ENCODE measurements around the gene GPR146.
A peak's percentile ranks its signal among the peaks of the same experiment; 100 is the strongest.
"Not testable (repeated sequence)": the region's sequence is repeated elsewhere in the genome, so short reads cannot be mapped to it uniquely, and the experiment has no call there.

Gene GPR146

DNA sequence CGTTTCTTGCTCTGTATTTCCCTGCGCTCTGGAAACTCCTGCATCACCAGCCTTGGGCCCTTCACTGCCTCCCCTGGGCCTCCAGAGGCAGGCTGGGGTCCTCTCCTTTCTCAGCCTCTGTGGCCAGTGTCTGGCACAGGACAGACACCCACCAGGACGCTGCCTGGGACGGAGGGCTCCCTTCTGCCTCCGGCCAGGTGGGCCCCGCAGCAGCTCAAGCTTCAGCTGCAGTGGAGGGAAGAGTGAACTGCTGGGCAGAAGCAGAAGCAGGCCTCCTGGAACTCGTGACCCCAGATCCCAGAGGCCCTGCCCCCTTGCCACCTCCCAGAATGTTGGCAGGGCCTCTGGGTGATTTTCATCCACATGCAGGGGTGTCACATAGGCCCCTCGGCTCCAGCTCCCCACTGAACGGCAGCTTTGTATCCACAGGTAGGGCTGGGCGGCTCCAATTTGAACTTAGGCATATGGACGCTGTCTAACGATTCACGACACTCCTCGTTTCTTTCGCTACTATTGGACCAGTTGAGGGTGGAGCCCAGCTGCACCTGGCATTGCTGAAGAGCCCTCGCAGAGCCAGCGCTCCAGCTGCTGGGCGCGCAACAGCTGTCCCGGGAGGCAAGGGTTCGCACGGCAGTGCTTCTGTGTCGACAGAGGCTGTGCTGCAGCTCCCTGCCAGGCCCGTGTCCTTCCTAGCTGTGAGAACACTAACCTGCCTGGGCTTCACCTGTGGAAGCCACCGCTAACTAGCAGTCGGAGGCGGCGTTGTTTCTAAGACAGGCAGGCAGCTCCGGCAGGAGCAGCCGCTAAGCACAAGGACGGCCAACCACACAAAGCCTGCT is 18.4 kb upstream of the GPR146 start:
- no peak for DNase-seq (ENCODE audit: low read depth in 2 of 2)

DNA sequence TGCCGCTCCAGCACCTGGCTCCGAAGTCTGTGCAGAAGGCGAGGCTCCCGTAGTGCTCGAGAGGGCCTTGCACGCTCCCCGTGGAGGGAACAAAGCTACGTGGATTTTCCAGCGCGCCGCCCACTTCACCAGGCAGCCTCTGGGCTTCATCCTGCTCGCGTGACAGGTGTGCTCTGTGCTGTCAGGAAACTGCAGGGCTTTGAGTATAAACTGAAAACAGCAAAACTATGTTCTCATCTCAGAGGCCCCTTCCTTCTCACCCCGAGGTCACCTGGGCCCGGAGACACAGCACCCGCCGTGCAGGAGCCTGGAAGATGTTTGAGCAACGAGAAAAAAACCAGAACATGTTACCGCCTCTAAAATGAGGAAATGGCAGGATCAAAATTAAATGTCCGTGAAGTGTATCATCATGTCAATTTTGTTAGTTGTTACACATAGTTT is 17.6 kb upstream of the GPR146 start:
- DNase-seq (ENCODE audit: low read depth in 2 of 2): no peak

DNA sequence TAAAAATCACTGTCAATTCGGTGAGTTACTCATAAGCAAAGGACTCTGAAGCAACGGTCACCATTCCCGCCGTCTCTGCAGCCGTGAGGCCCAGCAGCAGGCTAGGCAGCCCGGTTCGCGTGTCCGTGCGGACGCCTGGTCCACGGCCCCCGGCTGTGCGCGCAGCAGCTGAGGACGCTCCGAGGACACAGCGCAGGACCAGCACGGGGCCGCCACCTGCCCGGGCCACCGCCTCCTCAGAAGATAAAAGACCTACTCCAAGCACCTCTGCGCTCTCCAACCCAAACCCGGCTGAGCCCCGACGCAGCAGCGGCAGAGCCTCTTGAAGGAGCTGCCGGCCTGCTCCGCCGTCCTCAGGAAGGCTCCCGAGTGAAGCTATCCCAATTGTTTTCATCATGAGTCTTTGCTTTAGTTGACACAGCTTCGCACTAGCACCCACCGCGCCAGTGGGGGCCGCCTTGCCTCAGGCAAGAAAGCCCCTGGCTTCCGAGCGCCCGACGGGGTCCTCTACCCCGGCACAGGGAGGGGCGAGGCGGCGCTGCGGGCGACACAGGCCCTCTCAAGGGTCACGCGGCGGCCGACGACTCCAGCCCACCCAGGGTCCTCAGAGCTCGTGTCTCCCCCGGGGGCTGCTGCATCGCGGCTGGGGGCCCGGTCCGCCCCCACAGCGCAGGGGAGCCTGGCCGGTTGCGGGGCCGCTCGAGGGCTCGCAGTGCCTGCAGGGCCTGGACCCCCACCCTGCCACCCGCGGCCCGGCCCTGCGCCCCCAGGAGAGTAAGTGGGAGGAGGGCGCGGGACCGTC is 16.9 kb upstream of the GPR146 start:
- no peak for DNase-seq (ENCODE audit: low read depth in 2 of 2)

DNA sequence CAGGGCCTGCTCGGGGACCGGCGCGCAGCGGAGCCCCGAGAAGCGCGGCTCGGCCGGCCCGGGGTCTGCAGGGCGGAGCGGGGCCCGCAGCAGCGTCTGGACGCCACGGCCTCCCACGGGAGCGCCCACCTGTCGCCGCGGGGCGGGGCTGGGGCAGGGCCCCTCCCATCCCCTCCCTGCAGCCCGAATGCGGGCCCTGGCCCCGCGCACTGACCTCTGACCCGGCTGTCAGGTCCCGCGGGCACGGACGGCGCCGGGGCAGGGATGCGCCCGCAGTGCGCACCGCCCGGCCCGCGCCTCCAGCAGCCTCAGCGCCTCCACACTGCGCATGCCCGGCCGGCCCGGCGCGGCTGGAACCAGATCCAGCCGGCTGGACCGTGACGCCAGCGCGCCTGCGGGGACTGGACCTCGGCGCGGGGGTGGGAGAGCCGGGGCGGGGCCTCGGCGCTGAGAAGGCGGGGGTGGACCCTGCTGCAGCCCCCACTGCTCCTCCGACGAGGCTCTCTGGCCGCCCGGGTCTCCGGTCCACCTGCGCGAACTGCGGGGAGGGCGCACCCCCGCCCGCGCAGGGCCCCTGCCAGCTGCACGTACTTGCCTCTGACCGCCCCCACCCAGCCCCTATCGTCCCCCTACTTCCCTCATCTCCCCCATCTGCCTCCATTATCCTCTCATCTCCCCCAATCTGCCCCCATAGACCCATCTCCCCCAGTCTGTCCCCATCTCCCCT is 16.1 kb upstream of the GPR146 start:
- DNase-seq (ENCODE audit: low read depth in 2 of 2): peak; percentile 55 to 56

DNA sequence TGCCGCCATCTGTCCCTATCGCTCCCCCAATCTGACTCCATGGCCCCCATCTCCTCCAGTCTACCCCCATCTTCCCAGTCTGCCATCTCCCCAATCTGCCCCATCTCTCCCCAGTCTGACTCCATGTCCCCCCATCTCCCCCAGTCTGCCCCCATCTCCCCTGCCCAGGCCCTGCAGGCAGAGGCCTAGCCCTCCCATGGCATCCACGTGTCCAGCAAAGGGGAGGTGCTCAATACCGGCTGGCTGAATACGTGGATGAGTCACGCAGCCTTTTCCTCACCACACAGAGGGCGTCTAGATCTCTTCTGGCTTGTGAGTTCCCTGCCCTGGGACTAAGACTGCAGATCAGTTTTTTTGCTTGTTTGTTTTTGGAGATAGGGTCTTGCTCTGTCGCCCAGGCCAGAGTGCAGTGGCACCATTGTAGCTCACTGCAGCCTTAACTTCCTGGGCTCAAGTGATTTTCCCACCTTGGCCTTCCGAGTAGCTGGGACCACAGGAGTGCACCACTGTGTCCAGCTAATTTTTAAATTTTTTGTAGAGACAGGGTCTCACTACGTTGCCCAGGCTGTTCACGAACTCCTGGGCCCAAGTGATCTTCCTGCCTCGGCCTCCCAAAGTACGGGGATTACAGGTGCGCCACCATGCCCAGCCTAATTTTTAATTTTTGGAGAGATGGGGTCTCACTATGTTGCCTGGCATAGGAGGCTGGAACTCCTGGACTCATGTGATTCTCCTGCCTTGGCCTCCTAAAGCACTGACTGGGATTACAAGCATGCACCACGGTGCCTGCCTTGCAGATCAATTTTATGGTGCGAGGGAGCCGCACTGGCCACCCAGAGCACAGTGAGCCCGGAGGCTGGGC is 15.3 kb upstream of the GPR146 start:
- DNase-seq (ENCODE audit: low read depth in 2 of 2): peak; percentile 36 to 48

DNA sequence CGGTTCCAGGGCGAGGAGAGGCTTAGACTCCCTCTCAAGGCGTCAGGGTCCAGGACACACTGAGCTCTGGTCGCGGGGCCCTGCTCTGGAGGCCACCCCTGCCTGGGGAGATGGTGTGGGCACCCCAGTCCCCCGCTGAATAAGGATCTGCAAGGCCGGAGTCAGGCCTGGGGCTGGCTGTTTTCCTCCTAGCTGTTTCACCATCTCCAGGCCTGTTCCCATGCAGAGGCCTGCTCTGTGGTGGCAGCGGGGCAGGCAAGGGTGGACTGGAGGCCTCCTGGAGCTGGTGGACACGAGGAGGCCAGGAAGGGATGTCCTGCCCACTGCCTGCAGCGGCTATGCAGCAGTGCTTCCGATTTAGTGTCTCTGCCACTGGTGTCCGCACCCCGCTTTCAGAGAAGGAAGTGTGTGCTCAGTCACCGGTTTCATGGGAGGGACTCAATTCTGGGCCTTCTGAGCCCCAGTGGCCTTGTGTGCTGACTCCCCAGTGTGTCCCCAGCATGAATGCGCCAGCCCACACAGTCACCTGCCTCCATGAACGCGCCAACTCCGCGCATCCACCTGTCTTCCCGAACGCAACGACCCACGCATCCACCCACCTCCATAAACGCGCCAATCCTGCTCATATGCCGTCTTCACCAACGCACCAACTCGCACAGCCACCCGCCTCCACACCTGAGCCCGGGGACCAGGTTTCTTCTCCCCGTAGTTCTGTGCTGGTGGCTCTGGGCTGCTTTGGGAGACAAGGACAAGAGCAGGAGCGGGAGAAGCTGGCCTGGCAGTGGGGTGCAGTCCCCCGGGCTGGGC is 14.5 kb upstream of the GPR146 start:
- DNase-seq (ENCODE audit: low read depth in 2 of 2): no peak

DNA sequence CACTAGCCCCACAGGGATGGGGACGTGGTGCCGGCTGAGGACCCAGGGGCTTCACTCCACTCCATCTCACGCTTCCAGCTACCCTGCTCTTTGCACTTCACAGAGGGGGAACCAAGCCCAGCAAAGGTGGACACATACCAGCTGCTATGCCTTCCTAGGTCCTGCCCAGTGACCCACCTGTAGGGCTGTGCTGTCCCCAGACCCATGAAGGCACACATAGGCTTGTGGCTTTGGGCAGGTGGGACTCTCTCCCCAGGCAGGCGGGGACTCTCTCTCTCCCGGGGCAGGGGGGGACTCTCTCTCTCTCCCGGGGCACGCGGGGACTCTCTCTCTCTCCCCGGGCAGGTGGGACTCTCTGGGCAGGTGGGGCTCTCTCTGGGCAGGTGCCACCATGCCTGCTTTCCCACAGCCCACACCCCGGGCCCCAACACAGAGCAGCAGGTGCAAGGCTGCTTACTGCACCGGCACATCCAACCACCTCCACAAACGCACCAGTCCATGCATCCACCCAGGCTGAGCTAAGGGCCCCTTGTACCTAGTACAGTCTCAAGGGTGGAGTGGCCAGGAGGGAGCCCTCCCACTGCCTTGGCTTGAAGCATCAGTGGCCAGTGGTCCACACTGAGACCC is 13.8 kb upstream of the GPR146 start:
- DNase-seq (ENCODE audit: low read depth in 2 of 2): no peak

DNA sequence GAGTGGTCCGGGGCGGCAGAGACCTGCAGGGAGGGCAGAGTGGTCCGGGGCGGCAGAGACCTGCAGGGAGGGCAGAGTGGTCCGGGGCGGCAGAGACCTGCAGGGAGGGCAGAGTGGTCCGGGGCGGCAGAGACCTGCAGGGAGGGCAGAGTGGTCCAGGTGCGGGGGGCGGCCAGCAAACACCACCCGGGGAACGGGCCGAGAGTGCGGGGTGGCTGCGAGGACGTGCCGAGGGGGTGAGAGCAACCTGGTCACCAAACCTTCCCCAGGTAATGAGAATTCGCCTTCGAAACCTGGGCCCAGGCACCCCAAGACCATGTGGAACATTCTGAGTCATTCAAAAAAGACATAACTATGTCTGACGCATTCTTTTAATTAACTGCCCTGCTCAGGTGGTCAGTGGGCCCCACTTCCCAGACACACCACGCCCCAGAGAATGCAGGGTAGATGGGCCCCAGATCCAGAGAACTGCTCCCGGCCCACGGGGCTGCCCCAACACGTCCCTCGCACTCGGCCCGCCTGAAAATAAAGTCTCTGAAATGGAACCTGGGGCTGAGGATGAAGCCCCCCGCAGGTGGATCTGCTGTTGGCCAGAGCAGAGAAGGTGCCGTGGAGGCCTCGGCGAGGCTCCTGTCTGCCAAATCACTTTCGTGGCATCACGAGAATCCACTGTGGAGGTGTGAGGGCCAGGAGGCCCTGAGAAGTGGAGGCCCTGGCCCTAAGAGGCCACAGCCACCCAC is 12.5 kb upstream of the GPR146 start:
- no peak for DNase-seq (ENCODE audit: low read depth in 2 of 2)

DNA sequence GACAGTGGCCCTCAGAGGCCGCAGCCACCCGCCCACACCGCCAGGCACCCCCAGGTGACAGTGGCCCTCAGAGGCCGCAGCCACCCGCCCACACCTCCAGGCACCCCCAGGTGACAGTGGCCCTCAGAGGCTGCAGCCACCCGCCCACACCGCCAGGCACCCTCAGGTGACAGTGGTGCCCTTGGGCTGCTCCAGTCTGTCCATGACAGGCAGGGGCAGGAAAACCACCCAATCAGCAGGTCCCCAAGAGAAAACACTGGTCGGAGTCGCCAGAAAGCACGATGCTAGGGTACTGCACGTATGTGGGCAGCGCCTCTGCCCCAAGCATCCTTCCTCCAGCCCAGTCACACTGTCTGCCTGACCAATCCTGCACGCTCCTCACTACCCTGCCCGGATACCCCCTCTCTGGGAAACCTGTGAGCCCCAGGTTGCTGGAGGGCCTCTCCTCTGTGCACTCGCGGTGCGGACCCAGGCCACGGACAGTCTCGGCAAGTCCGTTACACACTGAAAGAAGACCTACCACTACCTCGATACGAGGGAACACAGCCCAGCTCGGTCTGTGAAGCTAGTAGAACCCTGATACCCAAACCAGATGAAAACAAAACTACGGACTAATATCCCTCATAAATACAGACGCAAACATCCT is 11.7 kb upstream of the GPR146 start:
- no peak for DNase-seq (ENCODE audit: low read depth in 2 of 2)

DNA sequence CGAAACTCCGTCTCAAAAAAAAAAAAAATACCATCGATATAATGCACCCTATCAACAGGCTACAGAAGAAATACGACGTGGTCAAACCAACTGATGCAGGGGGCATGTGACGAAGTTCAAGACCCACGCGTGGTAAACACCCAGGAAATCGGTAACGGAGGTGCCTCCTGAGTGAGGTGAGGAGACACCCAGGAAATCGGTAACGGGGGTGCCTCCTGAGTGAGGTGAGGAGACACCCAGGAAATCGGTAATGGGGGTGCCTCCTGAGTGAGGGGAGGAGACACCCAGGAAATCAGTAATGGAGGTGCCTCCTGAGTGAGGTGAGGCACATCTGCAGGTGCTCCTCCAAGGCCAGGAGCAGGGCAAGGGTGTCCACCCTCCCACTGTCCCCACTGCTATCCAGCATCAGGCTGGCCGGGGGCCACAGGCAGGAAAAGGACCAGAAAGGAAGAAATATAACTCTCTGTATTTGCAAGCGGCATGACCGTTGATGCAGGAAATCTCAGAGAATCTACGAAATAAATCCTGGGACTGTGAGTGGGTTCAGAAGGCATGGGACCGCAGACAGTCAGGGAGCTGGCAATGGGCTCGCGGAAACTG is 10.7 kb upstream of the GPR146 start:
- DNase-seq (ENCODE audit: low read depth in 2 of 2): no peak

DNA sequence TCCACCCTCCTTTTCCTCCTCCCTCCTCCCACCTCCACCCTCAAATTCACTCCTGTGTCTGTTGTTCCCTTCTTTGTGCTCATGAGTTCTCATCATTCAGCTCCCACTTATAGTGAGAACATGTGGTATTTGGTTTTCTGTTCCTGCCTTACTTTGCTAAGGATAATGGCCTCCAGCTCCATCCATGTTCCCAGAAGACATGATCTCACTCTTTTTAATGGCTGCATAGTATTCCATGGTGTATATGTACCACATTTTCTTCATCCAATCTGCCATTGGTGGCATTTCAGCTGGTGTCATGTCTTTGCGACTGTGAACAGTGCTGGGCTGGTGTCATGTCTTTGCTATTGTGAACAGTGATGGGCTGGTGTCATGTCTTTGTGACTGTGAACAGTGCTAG is 9.6 kb upstream of the GPR146 start:
- DNase-seq (ENCODE audit: low read depth in 2 of 2): not testable (repeated sequence)

DNA sequence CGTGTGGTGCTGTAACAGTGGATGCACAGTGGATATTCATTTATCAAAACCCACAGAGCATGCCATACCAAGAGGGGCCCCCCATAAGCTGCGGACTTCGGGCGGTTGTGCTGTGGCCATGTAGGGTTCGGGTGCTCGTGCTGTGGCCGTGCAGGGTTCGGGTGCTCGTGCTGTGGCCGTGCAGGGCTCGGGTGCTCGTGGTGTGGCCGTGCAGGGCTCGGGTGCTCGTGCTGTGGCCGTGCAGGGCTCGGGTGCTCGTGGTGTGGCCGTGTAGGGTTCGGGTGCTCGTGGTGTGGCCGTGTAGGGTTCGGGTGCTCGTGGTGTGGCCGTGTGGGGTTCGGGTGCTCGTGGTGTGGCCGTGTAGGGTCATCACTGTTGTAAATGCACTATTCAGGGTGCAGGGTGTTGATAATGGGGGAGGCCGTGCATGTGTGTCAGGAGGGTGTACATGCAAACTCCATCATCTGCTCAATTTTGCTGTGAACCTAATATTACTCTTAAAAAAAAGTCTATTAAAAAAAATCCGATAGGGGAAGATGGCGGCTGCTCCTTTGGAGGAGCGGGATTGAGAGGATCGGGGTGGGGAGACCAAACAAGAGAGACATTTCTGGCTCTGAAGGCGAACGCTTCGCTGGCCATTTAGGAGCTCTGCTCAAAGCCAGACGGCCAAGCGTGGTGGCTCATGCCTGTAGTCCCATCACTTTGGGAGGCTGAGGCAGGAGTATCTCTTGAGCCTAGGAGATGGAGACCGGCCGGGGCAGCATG is 8.0 kb upstream of the GPR146 start:
- not testable (repeated sequence) for DNase-seq (ENCODE audit: low read depth in 2 of 2)

DNA sequence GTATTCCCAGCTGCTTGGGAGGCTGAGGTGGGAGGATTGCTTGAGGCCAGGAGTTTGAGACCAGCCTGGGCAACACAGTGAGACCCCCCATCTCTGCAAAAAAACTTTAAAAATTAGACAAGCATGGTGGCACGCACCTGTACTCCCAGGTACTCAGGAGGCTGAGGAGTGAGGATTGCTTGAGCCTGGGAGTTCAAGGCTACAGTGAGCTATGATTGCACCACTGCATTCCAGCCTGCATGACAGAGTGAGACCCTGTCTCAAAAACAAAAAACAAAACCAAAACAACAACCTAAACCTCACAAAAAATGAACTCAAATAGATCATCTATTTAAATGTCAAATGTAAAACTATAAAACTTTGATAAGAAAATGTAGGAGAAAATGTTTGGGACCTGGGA is 4.1 kb upstream of the GPR146 start:
- not testable (repeated sequence) for DNase-seq (ENCODE audit: low read depth in 2 of 2)

DNA sequence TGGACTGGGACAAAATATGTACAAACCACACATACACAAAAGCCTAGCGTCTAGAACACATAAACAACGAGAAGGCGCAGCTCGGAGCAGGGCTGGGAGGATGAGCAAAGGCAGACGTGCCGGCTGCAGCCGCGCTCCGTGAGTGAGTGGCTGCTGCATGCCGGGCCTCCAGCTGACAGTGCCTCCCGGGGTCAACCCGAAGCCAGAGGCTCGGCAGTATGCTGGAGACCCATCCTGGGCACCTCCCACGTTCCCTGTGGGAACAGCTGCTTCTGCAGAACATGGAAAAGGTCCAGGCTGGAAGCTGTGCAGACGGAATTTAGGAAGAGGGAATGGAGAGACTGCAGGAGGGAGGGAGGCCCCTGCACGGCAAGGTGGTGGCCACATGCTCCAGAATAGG is 3.6 kb upstream of the GPR146 start:
- DNase-seq (ENCODE audit: low read depth in 2 of 2): no peak

DNA sequence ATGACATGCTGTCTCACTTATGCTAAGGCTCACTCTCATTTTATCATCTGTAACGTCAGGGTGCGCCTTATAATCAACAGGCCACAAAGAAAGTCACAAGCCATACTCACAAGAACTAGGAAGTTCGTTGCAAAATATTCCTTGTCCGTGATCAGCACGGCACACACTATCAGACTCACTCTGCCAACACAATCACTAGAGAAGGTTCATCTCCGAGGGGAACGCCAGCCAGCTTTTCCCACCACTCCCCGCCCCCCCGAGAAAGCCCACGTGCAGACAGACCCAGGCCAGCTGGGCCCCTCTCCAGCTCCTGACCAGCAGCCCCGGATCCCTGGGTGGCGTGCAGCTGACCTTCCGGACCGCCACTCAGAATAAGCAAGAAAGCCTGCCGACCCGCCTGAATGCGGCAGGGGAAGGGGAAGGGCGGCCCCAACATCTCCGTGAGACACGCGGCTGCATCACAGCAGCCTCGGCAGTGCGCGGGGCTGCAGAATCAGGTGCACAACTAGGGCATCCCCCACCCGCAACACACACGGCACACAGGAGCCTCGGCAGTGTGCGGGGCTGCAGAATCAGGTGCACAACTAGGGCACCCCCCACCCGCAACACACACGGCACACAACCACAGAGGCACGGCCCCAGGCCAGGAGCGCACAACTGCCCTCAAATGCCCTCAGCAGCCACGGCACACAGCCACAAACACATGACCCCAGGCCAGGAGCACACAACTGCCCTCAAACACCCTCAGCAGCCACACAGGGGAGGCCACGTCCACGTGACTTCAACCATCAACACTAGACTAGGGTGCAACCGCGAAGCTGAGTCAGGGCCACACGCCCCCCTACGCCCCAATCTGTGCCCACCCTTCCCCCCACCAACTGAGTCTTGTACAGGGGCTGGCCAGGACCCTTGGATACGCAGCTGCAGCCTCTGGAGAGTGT is 2.5 kb upstream of the GPR146 start:
- peak in 1 of 2 donors; percentile 10 for DNase-seq (ENCODE audit: low read depth in 2 of 2)

DNA sequence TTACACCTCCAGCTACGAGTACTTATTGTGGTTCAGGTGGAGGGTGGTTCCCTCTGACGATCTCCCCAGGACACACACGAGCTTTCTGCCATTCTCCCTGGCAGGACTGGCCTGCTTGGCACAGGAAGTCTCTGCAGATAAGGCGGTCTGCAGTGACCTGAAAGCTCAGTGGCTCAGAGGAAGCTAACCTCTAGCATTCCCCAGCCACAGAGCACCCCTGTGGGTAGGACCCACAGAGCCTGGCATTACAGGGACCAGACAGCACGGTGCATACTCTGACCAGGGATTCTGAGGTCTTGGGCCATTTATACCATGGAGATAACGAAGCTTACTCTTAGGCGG is 1.9 kb upstream of the GPR146 start:
- DNase-seq (ENCODE audit: low read depth in 2 of 2): no peak

All from activated CD8-positive, alpha-beta memory T cell treated with anti-CD3 and anti-CD28 coated beads for 4 hours (primary cell).